ENCODE results near the gene MRPL48.

Gene MRPL48

GRCh38 chr11:73752216-73752867 is 35.3 kb upstream of the MRPL48 start:
- no peak for TF ChIP-seq CTCF (IDR thresholded peaks at IDR 0.05)

- TF ChIP-seq CTCF (IDR thresholded peaks at IDR 0.05), result no peak
These were observed 34.8 kb upstream of the MRPL48 start for GRCh38 chr11:73752903-73753302.

DNA sequence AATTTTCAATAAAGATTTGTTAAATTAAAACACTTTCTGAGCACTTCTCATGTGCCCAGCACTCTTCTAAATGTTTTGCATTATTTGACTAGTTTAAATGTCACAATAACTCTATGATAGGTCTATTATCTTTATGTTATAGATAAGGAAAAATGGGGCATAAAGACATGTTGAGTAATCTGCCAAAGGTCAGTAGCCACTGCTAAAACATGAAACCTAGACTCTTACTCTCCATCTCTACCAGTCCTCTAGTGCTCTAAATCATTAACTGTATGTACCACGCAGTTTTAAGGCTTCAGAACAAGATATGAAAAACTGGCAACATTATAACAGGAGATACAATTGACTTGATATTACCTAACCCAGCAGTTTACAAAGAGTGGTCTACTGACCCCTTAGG is 33.7 kb upstream of the MRPL48 start:
- no peak for TF ChIP-seq CTCF (IDR thresholded peaks at IDR 0.05)

DNA sequence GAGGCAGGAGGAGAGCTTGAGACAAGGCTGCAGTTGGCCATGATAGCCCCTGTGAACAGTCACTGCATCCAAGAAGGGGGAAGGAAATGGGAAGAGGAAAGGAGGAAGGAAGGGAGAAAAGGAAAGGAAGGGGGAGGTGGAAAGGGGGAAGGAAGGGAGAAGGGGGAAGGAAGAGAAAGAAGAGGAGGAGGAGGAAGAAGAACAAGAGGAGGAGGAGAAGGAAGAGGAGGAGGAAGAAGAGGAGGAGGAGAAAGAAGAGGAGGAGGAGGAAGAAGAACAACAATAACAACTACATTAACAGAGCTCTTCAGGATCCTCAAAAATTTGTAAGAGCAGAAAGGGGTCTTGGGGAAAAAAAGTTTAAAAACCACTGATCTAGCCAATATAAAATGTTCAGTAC is 32.0 kb upstream of the MRPL48 start:
- TF ChIP-seq CTCF (IDR thresholded peaks at IDR 0.05), result no peak

DNA sequence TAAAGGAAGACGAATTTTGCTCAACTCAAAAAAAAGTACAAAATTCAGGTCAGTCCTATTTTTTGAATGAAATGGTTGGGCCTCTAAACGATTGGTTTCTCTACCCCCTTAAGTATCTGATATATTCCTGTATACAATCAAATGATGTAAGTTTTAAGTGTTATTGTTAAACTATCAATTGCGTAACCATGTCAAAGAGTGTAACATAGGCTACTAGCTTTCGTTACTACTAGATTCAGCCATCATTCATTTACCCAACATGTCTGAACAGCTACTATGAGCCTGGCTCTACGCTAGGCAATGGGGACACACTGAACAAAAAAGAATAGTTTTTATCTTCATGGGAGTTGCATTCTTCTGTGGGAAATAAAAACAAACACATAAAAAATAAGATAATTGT is 30.1 kb upstream of the MRPL48 start:
- TF ChIP-seq CTCF (IDR thresholded peaks at IDR 0.05), result no peak

- no peak for TF ChIP-seq CTCF (IDR thresholded peaks at IDR 0.05)
These were observed 29.2 kb upstream of the MRPL48 start for GRCh38 chr11:73758451-73758850.

DNA sequence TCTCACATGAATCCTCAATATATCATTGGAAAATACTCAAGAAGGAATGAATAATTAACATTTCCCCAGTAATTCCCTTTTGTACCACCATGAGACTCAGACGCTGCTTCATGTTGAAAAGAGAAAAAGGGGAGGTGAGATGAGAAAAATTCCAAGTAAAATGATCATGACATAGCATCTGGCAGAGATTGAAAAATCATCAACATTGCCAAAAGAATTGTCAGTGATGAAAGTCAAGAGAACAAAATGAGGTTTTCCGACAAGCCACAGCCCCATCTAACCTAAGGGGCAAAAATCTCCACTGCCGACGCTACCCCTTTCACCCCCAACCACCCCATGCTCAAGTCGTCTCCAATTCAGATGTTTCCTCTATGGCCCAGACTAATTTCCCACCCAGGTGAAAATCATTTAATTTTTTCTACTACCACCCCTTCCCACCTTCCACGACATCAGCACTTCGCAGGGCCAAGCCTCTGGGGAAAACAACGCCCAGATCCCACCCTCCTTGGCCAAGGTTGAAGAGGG is 28.0 kb upstream of the MRPL48 start:
- no peak for TF ChIP-seq CTCF (IDR thresholded peaks at IDR 0.05)
